GM19328 (cell line): ENCODE results near the gene REEP3.
"Not testable (repeated sequence)": the region's sequence is repeated elsewhere in the genome, so short reads cannot be mapped to it uniquely, and the experiment has no call there.

Experiments used
- ATAC-seq: cut with Tn5 transposase; IDR thresholded peaks from one replicate; pipeline ENCODE4 v1.9.1; 2021; ENCODE audit warnings: mild to moderate bottlenecking, moderate library complexity; ENCODE audit not compliant: unreplicated experiment

Gene REEP3, protein sequence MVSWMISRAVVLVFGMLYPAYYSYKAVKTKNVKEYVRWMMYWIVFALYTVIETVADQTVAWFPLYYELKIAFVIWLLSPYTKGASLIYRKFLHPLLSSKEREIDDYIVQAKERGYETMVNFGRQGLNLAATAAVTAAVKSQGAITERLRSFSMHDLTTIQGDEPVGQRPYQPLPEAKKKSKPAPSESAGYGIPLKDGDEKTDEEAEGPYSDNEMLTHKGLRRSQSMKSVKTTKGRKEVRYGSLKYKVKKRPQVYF

DNA sequence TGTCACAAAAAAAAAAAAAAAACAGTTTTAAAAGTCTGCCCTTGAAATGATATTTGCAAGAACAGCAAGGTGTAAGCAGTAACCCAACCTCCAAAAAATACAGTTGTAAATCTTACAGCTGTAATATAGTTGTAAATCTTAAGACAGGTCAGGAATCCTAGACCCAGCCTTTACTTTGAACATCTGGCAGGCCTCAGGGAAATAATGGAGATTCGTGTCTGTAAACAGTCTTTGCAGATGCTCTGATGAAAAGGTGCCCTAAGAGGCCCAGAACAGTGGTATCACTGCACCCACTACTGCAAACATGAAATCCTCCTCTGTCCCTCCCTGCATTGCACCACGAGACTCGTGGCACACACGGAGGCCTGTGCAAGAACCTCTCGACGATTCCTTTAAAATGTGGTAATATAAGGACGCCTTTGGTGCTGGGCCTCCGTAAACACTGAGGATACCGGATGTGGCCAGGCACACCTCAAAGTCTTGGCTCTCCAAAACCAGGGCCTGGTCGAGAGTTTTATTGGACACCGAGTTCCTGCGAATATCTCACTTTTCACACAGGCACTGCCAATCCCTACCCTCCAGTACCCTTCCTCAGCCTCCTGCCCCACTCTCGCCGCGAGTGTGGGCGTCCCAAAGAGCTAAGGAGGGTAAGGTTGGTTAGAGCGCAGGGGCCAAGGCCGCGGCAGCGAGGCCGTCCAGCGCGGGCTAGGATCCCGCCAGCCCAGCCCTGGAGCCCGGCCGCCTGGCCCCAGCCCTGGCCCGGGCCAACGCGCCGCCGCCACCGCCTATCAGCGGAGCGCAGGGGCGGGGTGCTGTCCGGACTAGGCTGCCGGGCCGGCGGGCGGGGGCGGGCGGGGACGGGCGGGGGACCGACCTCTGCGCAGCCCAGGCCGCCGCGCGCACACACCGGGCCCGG, at the start of gene REEP3:
REEP3 (plus strand) TSS at position 902 of the 916 bp plus-strand sequence. CDS start 145 bp downstream, outside the sequence.
- ATAC-seq, result peak; percentile 75

DNA sequence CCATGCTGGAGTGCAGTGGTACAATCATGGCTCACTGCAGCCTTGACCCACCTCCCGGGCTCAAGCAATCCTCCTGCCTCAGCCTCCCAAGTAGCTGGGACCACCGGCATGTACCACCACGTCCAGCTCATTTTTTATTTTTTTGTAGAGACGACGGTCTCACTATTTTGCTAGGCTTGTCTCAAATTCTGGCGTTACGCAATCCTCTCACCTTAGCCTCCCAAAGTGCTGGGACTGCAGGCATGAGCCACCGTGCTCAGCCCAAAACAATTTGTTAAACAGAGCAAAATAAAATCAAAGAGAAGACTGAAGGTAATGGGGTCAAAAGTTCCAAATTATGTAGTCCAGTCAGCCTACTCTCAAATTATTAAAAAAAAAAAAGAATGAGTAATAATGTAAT, 46.7 kb upstream of the REEP3 start:
- no peak for ATAC-seq

DNA sequence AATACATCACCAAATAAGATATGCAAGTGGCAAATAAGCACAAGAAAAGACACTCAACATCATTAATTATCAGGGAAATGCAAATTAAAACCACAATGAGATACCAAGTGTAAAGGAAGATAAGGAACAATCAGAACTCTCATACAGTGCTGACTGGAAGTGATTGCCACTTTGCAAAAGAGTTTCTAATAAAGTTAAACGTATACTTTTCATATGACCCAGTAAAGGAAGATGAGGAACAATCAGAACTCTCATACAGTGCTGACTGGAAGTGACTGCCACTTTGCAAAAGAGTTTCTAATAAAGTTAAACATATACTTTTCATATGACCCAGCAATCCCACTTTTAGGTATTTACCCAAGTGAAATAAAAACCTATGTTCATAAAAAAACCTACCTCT, 43.3 kb upstream of the REEP3 start:
- ATAC-seq, result no peak

DNA sequence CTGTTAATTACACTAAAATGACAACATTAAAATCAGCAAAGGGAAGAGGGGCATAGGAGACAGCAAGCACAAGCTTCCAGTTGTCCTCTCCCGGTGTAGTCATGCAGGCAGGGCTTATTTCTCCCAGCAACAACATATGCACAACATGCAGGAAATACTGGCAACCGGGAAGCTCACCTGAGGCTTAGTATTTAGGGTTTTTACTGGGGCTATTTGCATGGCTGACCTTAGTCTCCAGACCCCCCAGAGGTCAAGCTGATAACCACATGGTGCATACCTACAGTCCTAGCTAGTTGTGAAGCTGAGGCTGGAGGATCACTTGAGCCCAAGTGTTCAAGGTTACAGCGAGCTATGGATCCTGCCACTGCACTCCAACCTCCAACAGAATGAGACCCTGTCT, 42.6 kb upstream of the REEP3 start:
- ATAC-seq, result no peak

DNA sequence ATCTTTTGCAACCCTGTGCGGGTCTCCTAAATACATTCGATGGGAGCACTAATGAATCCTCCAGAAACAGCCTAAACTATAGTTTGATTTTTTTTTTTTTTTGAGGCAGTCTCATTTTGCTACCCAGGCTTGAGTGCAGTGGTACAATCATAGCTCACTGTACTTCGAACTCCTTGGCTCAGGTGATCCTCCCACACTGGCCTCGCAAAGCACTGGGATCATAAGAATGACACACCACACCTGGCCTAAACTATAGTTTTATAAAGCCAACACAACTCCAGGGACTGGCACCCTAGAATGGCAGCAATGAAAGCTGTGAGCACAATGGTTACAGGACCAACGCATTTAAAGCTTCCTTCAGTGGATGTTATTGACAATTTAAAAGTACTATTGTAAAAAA, 41.0 kb upstream of the REEP3 start:
- ATAC-seq, result no peak

DNA sequence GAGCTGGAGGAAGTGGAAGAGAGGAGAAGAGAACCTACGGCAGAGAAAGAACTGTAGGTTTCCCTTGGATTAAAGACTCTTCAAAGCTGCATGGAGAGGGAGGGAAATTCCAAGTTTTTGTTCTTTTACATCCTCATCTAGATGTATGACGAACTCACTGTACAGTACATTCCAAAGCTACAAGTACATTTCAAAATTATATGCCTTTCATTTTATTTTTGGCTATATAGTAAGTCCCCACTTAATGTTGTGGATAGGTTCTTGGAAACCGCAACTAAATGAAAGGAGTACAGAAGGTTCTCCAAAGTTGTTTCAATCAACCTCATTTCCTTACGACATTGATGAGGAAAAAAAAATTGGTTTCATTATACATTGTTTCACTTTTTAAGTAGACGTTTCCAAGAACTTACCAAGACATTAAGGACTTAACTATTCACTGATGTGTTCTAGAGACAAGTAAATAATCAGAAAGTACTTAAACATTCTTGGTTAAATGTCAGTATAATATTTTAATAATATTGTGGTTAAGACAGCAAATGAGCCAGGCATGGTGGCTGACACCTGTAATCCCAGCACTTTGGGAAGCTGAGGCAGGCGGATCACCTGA, 39.3 kb upstream of the REEP3 start:
- ATAC-seq, result no peak

DNA sequence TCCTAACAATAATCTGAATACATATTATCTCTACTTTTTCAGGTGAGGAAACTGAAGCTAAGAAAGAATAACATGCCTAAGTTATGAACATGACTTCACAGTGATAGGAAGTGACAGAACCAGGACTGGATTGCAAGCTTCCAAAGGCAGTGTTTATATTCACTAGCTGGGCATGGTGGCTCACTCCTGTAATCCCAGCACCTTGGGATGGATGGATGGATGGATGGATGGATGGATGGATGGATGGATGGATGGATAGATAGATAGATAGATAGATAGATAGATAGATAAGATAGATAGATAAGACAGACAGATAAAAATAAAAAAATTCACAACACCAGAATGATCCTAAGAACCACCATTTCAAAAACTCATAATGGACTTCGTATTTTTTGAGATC, 37.2 kb upstream of the REEP3 start:
- ATAC-seq, result no peak

DNA sequence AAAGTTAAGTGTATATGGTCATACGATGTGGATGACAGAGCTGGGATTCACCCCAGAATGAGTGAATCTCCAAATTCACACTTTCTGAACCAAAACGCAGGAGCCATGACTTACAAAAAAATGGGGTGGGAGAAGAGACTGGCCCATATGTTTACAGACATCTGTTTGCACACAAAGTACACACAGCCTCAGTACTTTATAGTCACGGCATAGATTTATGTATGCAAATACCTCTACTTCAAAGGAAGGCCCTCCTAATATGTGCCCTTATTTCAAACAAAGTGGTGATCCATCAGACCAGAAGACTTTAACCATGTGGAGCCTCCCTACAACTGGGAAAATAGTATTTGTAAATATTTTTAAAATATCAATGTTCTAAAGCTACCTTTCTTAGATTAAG, 33.2 kb upstream of the REEP3 start:
- no peak for ATAC-seq

DNA sequence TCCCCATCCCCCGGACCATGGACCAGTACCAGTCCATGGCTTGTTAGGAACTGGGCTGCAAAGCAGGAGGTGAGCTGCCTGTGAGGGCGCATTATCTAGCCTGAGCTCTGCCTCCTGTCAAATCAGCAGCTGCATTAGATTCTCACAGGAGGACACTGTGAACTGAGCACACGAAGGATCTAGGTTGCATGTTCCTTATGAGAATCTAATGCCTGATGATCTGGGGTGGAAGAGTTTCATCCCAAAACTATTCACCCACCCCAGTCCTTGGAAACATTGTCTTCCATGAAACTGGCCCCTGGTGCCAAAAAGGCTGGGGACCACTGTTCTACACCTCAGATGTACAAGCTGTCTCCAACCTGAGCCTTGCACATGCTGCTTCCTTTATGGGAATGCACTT, 31.4 kb upstream of the REEP3 start:
- no peak for ATAC-seq

DNA sequence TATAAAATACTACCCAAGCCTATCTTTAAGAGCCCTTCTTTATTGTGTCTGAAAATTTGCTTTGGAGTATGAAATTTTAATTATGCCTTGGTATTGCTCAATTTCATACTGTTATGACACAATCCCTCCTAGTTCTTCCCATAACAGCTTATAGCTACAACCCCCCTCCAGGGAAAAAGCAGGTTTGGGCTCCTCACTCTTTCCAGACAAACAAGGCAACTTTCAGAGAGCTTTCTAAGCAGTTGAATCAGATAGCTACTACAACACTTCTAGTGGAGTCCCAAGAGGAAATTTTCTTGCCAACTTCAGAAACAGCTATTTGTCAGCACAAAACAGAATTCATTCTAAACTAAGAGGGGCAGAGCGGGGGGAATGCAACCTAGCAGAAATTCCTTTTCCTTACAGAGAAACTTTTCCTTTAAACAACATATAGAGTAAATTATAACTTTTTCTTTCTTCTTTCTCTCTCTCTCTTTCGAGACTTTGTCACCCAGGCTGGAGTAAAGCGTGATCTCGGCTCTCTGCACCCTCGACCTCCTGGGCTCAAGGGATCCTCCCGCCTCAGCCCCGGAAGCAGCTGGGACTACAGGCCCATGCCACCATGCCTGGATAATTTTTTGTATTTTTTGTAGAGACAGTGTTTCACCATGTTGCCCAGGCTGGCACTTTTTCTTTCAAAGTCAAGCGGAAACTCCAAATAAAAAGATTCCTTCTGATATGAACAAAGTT, 29.4 kb upstream of the REEP3 start:
- no peak for ATAC-seq

DNA sequence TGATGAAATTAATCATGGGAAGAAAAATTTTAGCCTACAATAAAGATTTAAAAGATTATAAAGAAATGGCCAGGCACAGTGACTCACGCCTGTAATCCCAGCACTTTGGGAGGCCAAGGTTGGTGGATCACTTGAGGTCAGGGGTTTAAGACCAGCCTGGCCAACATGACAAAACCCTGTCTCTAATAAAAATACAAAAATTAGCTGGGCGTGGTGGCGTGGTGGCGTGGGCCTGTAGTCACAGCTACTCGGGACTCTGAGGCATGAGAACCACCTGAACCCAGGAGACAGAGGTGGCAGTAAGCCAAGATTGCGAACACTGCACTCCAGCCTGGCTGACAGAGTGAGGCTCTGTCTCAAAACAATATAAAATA, 28.9 kb upstream of the REEP3 start:
- ATAC-seq, result not testable (repeated sequence)

DNA sequence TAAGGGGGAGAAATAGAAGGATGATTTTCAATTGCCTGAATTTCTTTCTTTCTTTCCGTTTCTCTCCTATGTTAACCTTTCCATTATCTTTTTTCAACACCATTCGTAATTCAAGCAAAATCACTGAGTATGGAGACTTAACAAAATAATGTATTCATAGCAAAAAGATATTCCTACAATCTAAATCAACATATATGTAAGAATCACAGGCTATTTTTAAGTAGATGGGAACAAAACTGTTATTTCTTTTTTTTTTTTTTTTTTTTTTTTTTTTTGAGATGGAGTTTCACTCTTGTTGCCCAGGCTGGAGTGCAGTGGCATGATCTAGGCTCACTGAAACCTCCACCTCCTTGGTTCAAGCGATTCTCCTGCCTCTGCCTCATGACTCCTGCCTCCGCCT, 28.2 kb upstream of the REEP3 start:
- no peak for ATAC-seq

DNA sequence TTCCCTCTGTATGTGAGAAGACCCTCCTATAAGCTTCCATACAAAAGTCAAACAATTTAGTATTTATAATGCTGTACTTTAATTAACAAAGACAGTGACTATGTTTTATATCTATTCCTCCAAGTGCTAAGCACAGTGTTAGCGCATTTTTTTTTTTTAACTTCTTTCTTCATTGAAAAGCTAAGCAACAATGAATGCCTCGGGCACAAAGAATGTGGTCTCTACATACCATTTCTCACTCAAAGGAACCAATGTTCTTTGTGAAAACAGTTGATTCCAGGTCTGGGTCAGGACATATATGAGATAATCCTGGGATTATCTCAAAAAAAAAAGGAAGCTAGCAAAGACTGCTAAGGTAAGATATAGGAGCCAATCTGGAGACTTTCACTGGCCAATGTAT, 26.2 kb upstream of the REEP3 start:
- ATAC-seq, result no peak

DNA sequence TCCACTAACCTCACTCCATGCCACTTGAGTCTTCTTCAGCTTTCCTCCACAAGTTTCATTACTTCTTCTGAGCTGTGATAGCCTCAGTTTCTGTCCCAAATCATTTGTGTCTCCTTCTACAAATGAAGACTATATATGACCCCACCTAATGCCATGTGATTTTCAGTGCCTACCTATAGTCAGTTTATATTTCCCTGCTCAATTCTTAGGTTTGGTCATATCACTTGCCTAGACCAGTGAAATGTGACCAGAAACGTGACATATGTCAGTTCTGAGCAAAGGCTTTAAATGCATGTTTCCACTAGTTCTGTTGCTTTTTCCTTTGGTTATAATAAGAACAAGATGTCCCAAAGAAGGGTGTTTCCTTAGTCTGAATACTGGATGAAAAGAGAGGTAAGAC, 24.6 kb upstream of the REEP3 start:
- ATAC-seq, result no peak

DNA sequence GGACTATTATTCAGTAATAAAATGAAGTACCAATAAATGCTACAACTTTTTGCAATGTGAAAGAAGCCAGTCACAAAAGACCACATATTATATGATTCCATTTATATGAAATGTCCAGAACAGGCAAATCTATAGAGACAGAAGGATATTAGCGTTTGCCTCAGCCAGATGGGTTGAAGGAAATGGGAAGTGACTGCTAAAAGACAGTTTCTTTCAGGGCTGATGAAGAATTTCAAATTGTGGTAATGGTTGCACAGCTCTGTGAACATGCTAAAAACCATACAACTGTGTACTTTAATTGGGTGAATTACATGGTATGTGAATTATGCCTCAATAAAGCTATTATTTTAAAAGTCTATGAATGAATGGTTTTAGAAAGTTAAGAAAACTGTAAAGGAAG, 23.9 kb upstream of the REEP3 start:
- no peak for ATAC-seq

DNA sequence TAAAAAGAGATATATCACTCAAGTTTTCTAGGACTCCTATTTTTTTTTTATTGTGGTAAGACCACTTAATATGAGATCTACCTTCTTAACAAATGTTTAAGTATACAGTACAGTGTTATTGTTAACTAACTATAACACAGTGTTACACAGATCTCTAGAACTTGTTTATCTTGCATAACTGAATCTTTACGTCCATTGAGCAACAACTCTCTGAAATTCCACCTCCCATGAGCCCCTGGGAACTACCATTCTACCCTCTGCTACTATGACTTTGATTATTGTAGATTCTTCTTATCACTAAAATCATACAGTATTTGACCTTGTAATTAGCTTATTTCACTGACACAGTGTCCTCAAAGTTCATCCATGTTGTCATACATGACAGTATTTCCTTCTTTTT, 22.5 kb upstream of the REEP3 start:
- ATAC-seq, result no peak

DNA sequence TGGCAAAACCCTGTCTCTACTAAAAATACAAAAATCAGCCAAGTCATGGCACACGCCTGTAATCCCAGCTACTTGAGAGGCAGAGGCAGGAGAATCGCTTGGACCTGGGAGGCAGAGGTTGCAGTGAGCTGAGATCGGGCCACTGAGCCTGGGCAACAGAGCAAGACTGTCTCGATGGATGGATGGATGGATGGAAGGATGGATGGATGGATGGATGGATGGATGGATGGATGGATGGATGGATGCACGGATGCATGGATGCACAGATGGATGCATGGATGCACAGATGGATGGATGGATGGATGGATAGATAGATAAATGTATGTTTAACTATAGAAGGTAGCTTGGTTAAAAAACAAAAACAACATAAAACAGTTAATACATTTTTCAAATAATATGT, 20.6 kb upstream of the REEP3 start:
- not testable (repeated sequence) for ATAC-seq

DNA sequence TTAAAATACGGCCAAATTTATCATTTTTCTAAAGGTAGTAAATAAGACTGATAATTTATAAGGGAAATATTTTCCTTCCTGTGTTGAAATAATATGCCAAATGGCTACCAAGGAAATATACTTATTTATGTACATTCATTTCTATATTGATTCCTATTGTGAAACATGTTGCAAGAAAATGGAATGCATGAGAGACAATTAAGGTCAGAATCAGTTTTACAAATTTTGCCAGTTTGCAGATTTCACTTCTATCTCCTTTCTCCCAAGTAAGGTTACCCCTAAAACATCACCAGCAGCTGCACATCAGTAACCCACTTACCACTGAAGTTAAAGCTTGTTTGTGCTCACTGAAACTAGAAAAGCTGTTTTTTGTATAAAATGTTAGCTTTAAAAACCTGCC, 19.2 kb upstream of the REEP3 start:
- ATAC-seq, result no peak

DNA sequence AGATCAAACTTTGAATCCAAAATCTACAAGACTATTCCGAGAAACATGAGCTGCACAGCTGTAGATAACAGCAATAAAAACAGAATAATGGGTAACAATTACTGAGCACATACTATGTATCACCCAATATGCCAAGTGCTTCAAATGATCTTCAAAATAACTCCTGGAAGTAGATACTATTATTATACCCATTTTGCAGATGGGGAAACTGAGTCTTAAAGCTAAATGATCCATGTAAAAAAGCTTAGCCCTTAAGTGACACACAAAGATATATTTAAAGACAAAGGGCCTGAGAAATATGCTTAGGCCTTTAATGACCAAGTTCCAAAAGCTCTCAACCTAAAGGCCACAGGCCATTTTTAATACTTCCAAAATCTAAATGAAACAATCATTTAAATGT, 18.4 kb upstream of the REEP3 start:
- no peak for ATAC-seq

DNA sequence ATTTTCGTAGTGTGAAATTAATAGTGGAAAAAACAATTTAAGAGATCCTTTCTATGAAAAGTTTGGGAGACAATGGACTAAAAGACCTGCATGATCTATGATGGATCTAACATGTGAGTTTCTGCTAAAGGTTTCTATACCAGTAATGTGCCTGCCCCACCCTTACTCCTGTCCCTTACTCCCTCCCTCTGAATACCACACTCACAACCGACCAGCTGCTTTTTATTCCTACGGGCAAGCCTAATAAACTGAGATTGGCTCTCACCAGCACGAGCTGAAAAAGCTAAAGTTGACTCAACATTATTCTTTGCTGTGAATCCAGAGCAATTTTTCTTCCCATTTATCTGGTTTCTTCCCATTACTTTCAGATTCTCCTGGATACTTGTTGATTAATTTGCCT, 17.8 kb upstream of the REEP3 start:
- no peak for ATAC-seq

DNA sequence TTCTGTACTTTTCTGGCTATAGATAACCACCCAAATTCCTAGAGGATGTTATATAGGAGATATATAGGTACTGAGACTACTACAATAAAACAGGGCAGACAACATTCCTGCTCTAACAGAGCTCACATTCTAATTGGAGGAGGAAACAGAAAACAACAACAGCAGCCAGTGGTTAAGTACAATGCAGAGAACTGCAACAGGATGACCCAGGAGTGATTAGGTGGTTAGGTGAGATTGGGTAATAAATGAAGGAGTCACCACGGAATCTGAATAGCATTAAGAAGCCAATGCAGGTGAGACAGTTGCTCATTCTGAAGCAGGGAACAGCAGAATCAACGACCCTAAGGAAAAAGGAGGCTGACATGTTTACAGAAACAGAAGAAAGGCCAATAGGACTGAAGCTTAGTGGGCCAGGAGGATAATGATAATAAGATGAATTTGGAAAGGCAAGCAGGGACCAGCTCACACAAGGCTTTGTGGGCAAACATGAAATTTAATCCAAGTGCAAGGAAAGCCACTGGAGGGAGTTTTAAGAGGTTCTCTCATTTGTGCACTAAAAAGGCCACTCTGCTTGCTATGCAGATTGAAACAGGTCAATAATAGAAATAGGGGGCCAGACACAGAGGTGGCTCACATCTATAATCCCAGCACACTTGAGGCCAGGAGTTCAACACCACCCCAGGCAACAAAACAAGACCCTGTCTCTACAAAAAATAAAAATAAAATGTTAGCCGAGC, 16.9 kb upstream of the REEP3 start:
- no peak for ATAC-seq
